Activated CD8-positive, alpha-beta T cell treated with anti-CD3 and anti-CD28 coated beads for 36 hours (primary cell): ENCODE data around the gene TRPV4. TPM values are rescaled to one million over a fixed set of nuclear protein-coding genes. Genes with fewer than 3 reads are reported as not detected.

ENCODE experiments used
- ATAC-seq: fragments of 200-7000 bp; cut with Tn5 transposase; one replicate; pipeline ENCODE4 v1.10.0; 2021; ENCODE audit warnings: mild to moderate bottlenecking, moderate library complexity
- CTCF ChIA-PET: fragments of 350-600 bp; sonication (Branson Sonifier 250); formaldehyde crosslinking; loops from one replicate; lab custom pipeline; 2021; ENCODE audit warnings: antibody characterized with exemption; lab: Charles Lee
- POLR2A ChIA-PET: fragments of 350-600 bp; sonication (Branson Sonifier 250); formaldehyde crosslinking; loops from one replicate; lab custom pipeline; 2021; ENCODE audit warnings: antibody characterized with exemption; lab: Charles Lee
- DNase-seq: peaks from one replicate; pipeline ENCODE4 v3.0.0-alpha.2; 2020
- H3K27ac Mint-ChIP-seq: one replicate; pipeline ENCODE4 v1.8.0; 2021; ENCODE audit warnings: mild to moderate bottlenecking, mixed read lengths
- H3K27me3 Mint-ChIP-seq: one replicate; pipeline ENCODE4 v1.8.0; 2021; ENCODE audit warnings: mixed read lengths
- H3K36me3 Mint-ChIP-seq: one replicate; pipeline ENCODE4 v1.8.0; 2021; ENCODE audit warnings: low read depth, mixed read lengths
- H3K4me1 Mint-ChIP-seq: one replicate; pipeline ENCODE4 v1.8.0; 2021; ENCODE audit warnings: low read depth, mixed read lengths
- H3K4me3 Mint-ChIP-seq: one replicate; pipeline ENCODE4 v1.8.0; 2021; ENCODE audit warnings: mild to moderate bottlenecking, moderate library complexity, mixed read lengths
- H3K9me3 Mint-ChIP-seq: one replicate; pipeline ENCODE4 v1.8.0; 2021; ENCODE audit warnings: mixed read lengths
- intact Hi-C: fragments of 100-400 bp; cut with micrococcal nuclease; formaldehyde crosslinking; loops from one replicate; pipeline ENCODE4 v1.10.0; 2022
- total RNA-seq, 2 experiments: library from RNA; stranded (reverse); gene quantifications; one replicate each; pipeline ENCODE4 v1.2.3, GENCODE V29; 2021
- TF ChIP-seq, protein P1 (sequence below): fragments of 200-600 bp; IDR thresholded peaks from one replicate; pipeline ENCODE4 v1.8.0; 2022; ENCODE audit warnings: antibody characterized with exemption, mild to moderate bottlenecking

Gene TRPV4
- total RNA-seq, 2 experiments from 2014 or later: not detected

DNA sequence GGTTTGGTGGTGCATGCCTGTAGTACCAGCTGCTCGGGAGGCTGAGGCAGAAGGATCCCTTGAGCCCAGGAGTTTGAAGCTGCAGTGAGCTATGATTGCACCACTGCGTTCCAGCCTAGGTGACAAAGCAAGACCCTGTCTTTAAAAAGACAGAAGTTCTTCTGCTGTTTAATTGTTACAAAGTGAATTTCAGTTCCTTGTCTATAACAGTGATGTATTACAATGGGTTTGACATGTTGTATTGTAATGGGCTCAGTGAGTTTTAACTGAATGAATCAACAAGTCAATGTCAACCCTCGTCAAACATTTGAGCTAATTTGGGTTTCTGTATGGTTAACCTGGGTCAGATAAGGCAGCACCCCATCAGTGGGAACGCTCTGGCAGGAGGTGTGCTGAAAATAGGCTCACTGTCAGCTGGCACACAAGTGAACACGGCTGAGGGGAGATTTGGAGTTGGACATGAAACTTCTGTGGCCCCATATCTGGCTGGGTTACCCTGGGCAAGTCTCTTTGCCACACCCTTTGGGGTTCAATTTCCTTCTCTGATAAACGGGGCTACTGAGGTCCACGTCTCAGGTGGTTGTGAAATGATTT lies 14.0 kb upstream of the TRPV4 start:
- CTCF ChIA-PET: interaction anchor here (9.5 kb wide), 1 partner anchor 41 kb away, joined by 157 read pairs; no protein-coding TSS in a partner anchor
- POLR2A ChIA-PET: interaction anchor here (0.6 kb wide), 1 partner anchor 535 kb away, joined by 3 read pairs; no protein-coding TSS in a partner anchor
- H3K36me3 Mint-ChIP-seq: no peaks in the 10 kb centered on the region
- intact Hi-C loops: loop anchor here (5.0 kb wide), 1 partner anchor 40 kb away; no protein-coding TSS in a partner anchor
- ATAC-seq (no peak), DNase-seq (no peak)
- H3K4me3 Mint-ChIP-seq: no peak overlapping the region
- no peaks in the 10 kb centered on the region for H3K27me3 Mint-ChIP-seq
- no peak overlapping the region for H3K27ac Mint-ChIP-seq
- H3K9me3 Mint-ChIP-seq: no peaks in the 10 kb centered on the region
- peaks cover 6% of the 10 kb centered on the region for H3K4me1 Mint-ChIP-seq
- TF ChIP-seq, protein P1, sequence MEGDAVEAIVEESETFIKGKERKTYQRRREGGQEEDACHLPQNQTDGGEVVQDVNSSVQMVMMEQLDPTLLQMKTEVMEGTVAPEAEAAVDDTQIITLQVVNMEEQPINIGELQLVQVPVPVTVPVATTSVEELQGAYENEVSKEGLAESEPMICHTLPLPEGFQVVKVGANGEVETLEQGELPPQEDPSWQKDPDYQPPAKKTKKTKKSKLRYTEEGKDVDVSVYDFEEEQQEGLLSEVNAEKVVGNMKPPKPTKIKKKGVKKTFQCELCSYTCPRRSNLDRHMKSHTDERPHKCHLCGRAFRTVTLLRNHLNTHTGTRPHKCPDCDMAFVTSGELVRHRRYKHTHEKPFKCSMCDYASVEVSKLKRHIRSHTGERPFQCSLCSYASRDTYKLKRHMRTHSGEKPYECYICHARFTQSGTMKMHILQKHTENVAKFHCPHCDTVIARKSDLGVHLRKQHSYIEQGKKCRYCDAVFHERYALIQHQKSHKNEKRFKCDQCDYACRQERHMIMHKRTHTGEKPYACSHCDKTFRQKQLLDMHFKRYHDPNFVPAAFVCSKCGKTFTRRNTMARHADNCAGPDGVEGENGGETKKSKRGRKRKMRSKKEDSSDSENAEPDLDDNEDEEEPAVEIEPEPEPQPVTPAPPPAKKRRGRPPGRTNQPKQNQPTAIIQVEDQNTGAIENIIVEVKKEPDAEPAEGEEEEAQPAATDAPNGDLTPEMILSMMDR: no peak

DNA sequence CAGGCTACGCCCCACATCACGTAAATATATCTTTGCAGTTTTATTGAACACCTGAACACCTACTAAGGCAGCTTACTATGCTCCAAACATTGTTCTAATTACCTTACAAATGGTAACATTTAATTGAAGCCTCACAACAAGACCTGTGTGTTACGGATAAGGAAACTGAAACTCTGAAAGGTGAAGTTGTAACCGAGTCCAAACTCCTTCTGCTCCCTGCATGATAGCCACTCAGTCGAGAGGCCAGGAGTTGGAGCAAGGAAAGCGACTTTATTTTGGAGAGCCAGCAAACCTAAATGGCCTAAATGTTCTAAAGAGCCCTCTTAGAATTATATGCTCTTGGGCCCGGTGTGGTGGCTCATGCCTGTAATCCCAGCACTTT lies 12.6 kb upstream of the TRPV4 start:
- intact Hi-C loops: loop anchor here (5.0 kb wide), 1 partner anchor 39 kb away; no protein-coding TSS in a partner anchor
- Mint-ChIP-seq H3K27me3 (no peaks in the 10 kb centered on the region), H3K27ac (no peak overlapping the region), H3K4me1 (peaks cover 6% of the 10 kb centered on the region), H3K4me3 (peak overlapping the region; percentile 18), H3K36me3 (no peaks in the 10 kb centered on the region), H3K9me3 (no peaks in the 10 kb centered on the region)
- DNase-seq (no peak), ATAC-seq (no peak)
- CTCF ChIA-PET: interaction anchor here (0.6 to 9.5 kb wide), 55 partner anchors 8 to 419 kb away, joined by 3 to 157 read pairs (median 5); partner anchors contain the start of genes MMAB, MVK and TCHP
- POLR2A ChIA-PET: interaction anchor here (0.8 to 1.5 kb wide), 3 partner anchors 9 to 56 kb away, joined by 3 to 5 read pairs (median 4); no protein-coding TSS in a partner anchor
- TF ChIP-seq, protein P1: no peak

DNA sequence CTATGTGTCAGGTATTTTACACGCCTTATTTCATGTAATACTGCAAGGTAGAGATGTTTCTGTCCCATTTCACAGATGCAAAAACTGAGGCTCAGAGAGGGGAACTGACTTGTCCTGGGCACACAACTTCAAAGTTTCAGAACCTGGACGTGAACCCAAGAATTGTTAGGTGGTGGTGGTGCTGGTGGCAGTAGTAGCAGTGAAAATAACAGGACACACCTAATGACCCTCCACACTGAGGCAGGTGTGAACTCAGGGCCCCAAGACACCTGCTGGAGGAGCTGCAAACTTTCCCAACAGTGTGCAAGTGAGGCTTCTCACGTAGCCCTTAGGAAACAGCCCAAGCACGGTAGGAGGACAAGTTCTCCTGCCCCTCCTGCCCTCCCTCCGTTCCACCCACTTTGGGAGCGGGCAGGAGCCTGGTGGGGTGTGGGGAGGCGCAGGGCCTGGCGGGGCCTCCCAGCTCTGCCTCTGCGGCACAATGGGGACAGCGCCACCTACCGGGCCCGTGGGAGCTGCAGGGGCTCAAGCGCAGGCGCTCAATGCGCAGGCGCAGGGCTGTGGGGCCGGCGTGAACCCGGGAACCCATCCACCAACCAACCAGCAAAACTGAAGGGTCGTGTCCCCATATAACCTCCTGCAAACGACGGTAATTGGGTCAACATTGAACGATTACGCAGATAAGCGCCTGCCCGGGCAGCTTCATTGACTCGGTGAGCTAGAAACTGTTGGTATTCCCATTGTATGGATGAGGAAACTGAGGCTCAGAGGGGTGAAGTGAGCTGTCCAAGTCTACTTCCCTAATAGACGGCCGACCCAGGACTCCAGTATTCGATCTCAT lies 12.0 kb upstream of the TRPV4 start:
- peak overlapping the region; percentile 18 for H3K4me3 Mint-ChIP-seq
- H3K27me3 Mint-ChIP-seq: no peaks in the 10 kb centered on the region
- ATAC-seq: peak; percentile 99
- H3K27ac Mint-ChIP-seq: no peak overlapping the region
- ChIA-PET POLR2A (interaction anchor here (0.8 to 1.5 kb wide), 3 partner anchors 10 to 57 kb away, joined by 3 to 5 read pairs (median 4); no protein-coding TSS in a partner anchor), CTCF (interaction anchor here (0.6 to 9.5 kb wide), 61 partner anchors 8 to 418 kb away, joined by 3 to 157 read pairs (median 4); partner anchors contain the start of genes MMAB, MVK and TCHP)
- DNase-seq: peak; percentile 93
- H3K36me3 Mint-ChIP-seq: no peaks in the 10 kb centered on the region
- peaks cover 6% of the 10 kb centered on the region for H3K4me1 Mint-ChIP-seq
- H3K9me3 Mint-ChIP-seq: no peaks in the 10 kb centered on the region
- TF ChIP-seq, protein P1: peak; percentile 100
- intact Hi-C loops: loop anchor here (5.0 kb wide), 1 partner anchor 38 kb away; no protein-coding TSS in a partner anchor

DNA sequence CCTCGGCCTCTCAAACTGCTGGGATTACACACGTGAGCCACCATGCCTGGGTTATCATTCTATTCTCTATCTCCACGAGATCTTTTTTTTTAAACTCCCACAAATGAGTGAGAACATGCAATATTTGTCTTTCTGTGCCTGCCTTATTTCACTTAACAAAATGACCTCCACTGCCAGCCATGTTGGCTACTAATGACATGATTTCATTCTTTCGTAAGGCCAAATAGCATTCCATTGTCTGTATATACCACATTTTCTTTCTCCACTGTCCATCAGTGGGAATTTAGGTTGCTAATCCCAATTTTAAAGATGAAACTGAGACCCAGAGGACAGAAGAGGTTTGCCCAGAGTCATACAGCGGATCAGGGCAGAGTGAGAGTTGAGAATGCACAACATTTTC lies 10.9 kb upstream of the TRPV4 start:
- DNase-seq (no peak), ATAC-seq (no peak)
- H3K36me3 Mint-ChIP-seq: no peaks in the 10 kb centered on the region
- H3K27me3 Mint-ChIP-seq: no peaks in the 10 kb centered on the region
- H3K4me3 Mint-ChIP-seq: no peak overlapping the region
- peaks cover 6% of the 10 kb centered on the region for H3K4me1 Mint-ChIP-seq
- intact Hi-C loops: no loop called here
- CTCF ChIA-PET: interaction anchor here (1.0 to 9.5 kb wide), 10 partner anchors 9 to 324 kb away, joined by 3 to 157 read pairs (median 7); no protein-coding TSS in a partner anchor
- TF ChIP-seq, protein P1: no peak
- H3K27ac Mint-ChIP-seq: no peak overlapping the region
- POLR2A ChIA-PET: no interaction called here
- no peaks in the 10 kb centered on the region for H3K9me3 Mint-ChIP-seq
